ENCODE data around the gene ADGRD1. TPM values are rescaled to one million over a fixed set of nuclear protein-coding genes. Genes with fewer than 3 reads are reported as not detected.

Gene ADGRD1
- polyA plus RNA-seq, 3 donors = 4.7 to 17.9 (median 4.9) TPM

DNA sequence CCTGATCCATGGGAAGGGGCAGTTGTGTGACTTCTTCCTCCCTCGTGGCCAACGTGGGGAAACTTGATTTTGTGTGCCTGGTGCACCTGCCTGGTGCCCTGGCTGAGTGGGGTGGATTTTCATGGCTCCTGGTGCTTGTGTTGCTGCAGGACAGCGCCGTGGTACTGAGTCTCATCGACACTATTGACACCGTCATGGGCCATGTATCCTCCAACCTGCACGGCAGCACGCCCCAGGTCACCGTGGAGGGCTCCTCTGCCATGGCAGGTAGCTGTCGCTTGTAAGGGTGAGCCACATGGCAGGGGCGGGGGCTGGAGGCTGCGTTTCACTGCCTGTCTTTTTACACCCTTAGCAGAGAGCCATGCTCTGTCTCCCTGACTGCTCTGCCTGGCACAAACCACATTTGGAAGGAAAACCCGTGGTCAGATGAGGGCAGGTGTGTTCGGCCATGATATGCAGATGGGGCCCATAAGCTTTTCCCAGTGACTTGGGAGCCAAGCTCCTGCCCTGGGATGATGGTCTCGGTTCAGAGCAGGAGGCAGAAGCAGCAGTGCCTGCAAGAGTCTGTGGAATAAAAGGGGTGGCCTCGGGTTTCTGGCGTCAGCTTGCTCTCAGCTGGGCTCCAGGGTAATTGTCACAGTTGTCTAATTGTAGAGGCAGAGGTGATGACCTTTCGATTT lies 49.5 kb downstream of the ADGRD1 start:
- TF ChIP-seq, protein P1, sequence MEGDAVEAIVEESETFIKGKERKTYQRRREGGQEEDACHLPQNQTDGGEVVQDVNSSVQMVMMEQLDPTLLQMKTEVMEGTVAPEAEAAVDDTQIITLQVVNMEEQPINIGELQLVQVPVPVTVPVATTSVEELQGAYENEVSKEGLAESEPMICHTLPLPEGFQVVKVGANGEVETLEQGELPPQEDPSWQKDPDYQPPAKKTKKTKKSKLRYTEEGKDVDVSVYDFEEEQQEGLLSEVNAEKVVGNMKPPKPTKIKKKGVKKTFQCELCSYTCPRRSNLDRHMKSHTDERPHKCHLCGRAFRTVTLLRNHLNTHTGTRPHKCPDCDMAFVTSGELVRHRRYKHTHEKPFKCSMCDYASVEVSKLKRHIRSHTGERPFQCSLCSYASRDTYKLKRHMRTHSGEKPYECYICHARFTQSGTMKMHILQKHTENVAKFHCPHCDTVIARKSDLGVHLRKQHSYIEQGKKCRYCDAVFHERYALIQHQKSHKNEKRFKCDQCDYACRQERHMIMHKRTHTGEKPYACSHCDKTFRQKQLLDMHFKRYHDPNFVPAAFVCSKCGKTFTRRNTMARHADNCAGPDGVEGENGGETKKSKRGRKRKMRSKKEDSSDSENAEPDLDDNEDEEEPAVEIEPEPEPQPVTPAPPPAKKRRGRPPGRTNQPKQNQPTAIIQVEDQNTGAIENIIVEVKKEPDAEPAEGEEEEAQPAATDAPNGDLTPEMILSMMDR (IDR thresholded peaks at IDR 0.05) = no peak

DNA sequence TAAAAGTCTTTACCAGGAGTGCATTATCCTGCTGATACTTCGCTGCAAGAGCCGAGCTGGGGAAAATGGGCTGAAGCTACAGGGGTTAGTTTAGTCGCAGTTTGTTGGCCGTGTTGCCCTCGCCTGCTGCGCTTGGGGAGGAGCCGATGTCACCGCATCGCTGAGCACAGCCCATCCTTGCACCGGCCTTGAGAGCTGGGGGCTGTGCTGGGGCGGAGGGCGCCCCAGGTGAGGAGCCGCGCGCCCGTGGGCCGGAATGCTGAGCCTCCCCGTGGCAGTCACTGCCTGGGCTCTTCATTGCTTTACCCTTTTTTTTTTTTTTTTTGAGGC lies 50.0 kb downstream of the ADGRD1 start:
- Histone ChIP-seq H4K20me1 (ENCODE audit: insufficient read depth, low read length) (no peaks in the 10 kb centered on the region), H2AFZ (ENCODE audit: insufficient read depth, low read depth, low read length, poor library complexity, severe bottlenecking) (no peak overlapping the region), H3K4me2 (replicated peaks; ENCODE audit: extremely low read depth, low read length, poor library complexity, severe bottlenecking) (no peak overlapping the region), H3K36me3 (replicated peaks in 1 of 2; ENCODE audit: control insufficient read depth in 1 of 2, insufficient read depth in 2 of 2, low read length in 2 of 2) (peaks cover 0 to 12% of the 10 kb centered on the region in 2 donors), H3K9ac (ENCODE audit: insufficient read depth, low read length, poor library complexity, severe bottlenecking) (no peak overlapping the region), H3K9me3 (replicated peaks in 1 of 2; ENCODE audit: control insufficient read depth in 1 of 2, insufficient read depth in 1 of 2, low read length in 2 of 2) (no peaks in the 10 kb centered on the region), H3K79me2 (ENCODE audit: insufficient read depth, low read length) (no peaks in the 10 kb centered on the region), H3K27me3 (ENCODE audit: control insufficient read depth in 2 of 2, insufficient read depth in 2 of 2, low read length in 2 of 2) (peaks cover 0 to 3% of the 10 kb centered on the region in 2 donors), H3K4me3 (replicated peaks in 1 of 3; ENCODE audit: low read depth in 2 of 3, low read length in 3 of 3) (no peak overlapping the region), H3K4me1 (ENCODE audit: control insufficient read depth in 1 of 2, insufficient read depth in 2 of 2, low read length in 2 of 2) (no peaks in the 10 kb centered on the region), H3K27ac (ENCODE audit: low read depth in 1 of 2, low read length in 2 of 2) (no peak overlapping the region)
- peaks cover 0 to 10% (median 6%) of the 10 kb centered on the region in 7 donors for H3K9me3 Mint-ChIP-seq
- TF ChIP-seq, protein P1 (IDR thresholded peaks at IDR 0.05) = no peak
- H3K36me3 Mint-ChIP-seq = peaks cover 29 to 35% of the 10 kb centered on the region in 2 donors
- peaks cover 3% of the 10 kb centered on the region for H3K4me1 Mint-ChIP-seq
- H3K27me3 Mint-ChIP-seq (ENCODE audit: low read depth in 3 of 3) = peaks cover 5 to 27% (median 18%) of the 10 kb centered on the region in 3 donors
- WGBS (ENCODE audit: insufficient coverage) = 82% methylated on average over 18 of the region's 18 CpGs
- no peak for DNase-seq
- no peak overlapping the region for H3K27ac Mint-ChIP-seq
- intact Hi-C loops (cut with micrococcal nuclease) = no loop called here
- peak overlapping the region; percentile 35 to 80 for H3K4me3 Mint-ChIP-seq

More for the DNA sequence above, 49.5 kb downstream of the ADGRD1 start:
- H3K4me3 ChIP-seq (replicated peaks in 1 of 3; ENCODE audit: low read depth in 2 of 3, low read length in 3 of 3) = no peak overlapping the region
- H3K27me3 Mint-ChIP-seq (ENCODE audit: low read depth in 3 of 3) = peaks cover 5 to 27% (median 18%) of the 10 kb centered on the region in 3 donors
- peak overlapping the region in 1 of 2 donors; percentile 15 for H3K4me3 Mint-ChIP-seq
- H2AFZ ChIP-seq (ENCODE audit: insufficient read depth, low read depth, low read length, poor library complexity, severe bottlenecking) = no peak overlapping the region
- peaks cover 32 to 37% of the 10 kb centered on the region in 2 donors for H3K36me3 Mint-ChIP-seq
- H3K4me1 ChIP-seq (ENCODE audit: control insufficient read depth in 1 of 2, insufficient read depth in 2 of 2, low read length in 2 of 2) = no peaks in the 10 kb centered on the region
- DNase-seq = no peak
- peaks cover 0 to 13% (median 11%) of the 10 kb centered on the region in 7 donors for H3K9me3 Mint-ChIP-seq
- intact Hi-C loops (cut with micrococcal nuclease) = no loop called here
- H3K27me3 ChIP-seq (ENCODE audit: control insufficient read depth in 2 of 2, insufficient read depth in 2 of 2, low read length in 2 of 2) = peaks cover 0 to 3% of the 10 kb centered on the region in 2 donors
- H3K4me2 ChIP-seq (replicated peaks; ENCODE audit: extremely low read depth, low read length, poor library complexity, severe bottlenecking) = no peak overlapping the region
- no peaks in the 10 kb centered on the region for H3K79me2 ChIP-seq (ENCODE audit: insufficient read depth, low read length)
- peaks cover 3% of the 10 kb centered on the region for H3K4me1 Mint-ChIP-seq
- WGBS (ENCODE audit: insufficient coverage) = 81% methylated on average over 17 of the region's 18 CpGs
- H3K27ac ChIP-seq (ENCODE audit: low read depth in 1 of 2, low read length in 2 of 2) = no peak overlapping the region
- H4K20me1 ChIP-seq (ENCODE audit: insufficient read depth, low read length) = no peaks in the 10 kb centered on the region
- no peak overlapping the region for H3K9ac ChIP-seq (ENCODE audit: insufficient read depth, low read length, poor library complexity, severe bottlenecking)
- peaks cover 0 to 12% of the 10 kb centered on the region in 2 donors for H3K36me3 ChIP-seq (replicated peaks in 1 of 2; ENCODE audit: control insufficient read depth in 1 of 2, insufficient read depth in 2 of 2, low read length in 2 of 2)
- no peak overlapping the region for H3K27ac Mint-ChIP-seq
- no peaks in the 10 kb centered on the region for H3K9me3 ChIP-seq (replicated peaks in 1 of 2; ENCODE audit: control insufficient read depth in 1 of 2, insufficient read depth in 1 of 2, low read length in 2 of 2)
